ENCODE data around the gene HOXC5.

The HOXC5 gene

DNA sequence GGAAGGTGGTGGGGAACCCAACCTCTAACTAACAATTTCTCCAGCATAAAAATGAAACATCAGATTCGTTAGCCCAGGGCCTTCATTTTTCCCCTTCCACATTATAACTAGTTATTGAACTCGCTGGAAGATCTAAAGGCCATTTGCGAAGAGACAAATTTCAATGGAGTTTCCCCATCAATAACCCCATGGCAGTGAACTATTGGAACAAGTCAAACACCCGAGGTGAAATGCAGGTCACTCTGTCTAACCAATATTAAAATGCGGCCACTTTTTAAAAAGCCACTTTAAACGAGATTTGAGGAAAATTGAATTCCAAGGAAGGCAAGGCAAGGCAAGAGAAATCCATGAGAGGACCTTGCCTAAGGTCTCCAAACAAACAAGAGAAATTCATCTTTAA is 16.3 kb downstream of the HOXC5 start:
- no peak for DNase-seq

DNA sequence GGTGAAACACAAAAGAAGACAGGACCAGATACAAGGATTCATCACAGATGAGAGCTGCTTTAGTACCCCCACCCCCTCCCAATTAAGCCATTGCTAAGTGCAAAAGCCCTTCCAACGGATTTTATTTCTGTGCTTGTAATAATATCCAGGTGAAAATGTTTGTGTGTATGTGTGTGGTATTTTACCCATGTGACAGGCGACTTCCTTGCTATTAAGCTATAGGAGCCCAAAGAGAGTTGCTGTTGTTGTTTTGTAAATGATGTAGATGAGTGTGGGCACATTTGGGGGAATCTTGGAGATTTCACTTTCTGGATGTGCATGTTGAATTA is 17.6 kb downstream of the HOXC5 start:
- no peak for DNase-seq

DNA sequence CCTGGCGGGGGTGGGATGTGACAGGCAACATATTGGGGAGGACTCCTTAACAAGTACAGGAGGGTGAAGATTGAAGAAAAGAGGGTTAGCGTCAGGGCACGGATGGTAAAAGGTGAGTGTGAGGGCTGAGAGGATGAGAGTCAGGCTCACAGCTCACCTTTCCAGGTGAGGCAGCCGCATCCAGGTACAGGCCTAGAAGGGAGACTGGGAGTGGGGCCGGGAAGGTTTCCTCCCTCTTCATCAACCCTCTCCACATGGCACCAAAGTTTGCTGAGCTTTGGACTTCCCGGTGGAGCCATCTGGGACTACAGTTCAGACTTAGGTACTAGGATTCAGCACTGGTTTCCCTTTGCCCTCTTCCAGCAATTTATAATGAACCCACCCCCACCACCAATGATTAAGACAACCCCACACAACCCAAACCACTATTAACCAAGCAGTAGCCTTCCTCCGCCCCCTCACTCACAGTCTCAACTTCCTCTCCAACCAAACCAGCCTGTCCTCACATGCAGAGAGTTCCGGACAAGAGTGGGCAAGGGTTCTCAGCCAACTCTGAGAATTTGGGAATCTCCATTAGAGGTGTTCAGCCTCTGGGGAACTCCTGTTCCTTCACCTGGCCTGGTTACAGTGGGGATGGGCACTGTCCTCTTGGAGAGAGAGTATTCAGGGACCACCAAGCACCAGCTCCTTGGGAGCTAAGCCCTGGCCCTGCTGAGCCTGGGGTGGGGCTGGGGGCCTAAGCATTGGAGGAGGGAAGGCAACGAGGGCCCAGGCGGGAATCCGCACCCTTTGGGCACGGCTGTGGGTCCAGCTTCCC is 18.4 kb downstream of the HOXC5 start:
- DNase-seq, result no peak

DNA sequence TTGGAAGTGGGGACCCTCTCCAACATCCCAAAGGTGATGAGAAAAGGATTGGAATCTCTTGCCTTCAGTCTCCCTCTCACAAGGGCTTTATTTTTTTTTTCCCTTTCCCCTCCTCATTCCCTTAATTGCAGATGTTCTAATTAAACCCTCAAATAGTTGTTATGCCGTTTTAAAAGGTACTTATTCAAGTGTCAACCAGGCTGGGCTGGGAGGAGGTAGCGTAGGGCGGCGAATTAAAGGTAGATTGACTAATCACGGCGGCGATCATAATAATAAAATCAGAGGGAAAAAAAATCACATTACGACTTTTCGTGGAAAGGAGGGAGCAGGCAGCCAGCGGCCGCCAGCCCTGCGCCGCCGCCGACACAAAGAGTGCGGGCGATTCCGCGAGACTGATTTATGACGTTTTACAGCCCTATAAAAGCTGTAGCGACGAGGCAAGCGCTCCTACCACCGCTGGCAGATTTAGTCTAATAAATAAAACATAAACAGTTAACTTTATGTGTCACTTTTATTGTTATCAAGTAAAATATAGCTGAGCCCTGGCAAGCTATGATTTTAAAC is 19.1 kb downstream of the HOXC5 start:
- DNase-seq, result no peak

DNA sequence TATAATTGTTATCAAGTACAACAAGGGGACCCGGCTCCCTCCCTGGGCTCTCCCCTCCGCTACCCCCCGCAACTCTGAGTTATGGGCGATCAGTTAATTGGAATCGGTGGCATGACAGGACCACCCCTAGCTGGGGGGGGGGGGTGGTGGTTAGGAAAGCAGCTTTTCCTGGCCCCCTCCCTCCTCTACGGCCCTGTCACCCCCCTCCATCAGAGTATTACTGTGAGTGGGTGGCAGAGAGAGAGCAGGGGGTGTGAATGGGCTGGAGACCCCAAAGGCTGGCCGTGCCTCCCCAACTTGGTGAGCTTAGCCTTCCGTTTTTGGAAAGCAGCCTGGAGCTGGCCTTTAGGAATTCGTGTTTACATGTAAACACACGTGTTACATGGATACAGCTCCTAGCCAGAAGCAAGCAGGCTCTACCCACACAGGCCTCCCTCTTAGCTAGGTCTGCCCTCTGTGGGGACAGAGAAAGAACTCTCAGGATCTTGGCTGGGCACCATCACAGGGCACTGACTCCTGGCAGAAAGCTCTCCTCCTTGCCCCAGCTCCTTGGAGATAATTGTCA is 19.7 kb downstream of the HOXC5 start:
- DNase-seq, result no peak

DNA sequence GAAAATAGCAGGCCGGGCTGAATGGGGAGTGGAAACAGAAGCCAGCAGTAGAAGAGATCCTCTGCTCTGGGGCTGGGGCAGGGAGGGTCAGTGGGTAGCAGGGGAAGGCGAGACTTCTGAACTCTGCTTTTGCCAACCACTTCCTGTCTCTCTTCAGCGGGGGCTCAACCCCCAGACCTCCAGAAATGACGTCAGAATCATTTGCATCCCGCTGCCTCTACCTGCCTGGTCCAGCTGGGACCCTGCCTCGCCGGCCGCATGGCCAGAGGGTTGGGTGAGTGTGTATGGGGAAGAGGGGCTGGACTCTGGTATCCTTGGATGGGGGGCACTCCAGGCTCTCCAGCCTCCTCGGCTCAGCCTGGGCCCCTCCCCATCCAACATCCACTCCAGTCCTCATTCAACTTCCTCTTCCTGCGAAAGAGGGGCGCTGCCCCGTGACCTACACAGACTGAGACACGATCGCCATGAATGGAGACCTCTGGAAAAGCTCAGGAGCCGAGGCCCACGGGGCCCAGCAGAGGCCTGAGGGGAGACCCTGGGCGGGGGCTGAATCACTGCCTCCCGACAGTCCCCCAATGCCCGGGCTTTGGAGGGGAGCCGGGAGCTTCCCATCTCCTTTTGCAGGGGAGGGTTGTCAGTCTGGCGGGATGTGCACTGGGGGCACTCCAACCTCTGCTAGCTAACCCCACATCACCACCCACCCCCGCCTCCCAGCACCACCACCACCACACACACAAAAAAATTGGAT is 20.3 kb downstream of the HOXC5 start:
- DNase-seq, result no peak

DNA sequence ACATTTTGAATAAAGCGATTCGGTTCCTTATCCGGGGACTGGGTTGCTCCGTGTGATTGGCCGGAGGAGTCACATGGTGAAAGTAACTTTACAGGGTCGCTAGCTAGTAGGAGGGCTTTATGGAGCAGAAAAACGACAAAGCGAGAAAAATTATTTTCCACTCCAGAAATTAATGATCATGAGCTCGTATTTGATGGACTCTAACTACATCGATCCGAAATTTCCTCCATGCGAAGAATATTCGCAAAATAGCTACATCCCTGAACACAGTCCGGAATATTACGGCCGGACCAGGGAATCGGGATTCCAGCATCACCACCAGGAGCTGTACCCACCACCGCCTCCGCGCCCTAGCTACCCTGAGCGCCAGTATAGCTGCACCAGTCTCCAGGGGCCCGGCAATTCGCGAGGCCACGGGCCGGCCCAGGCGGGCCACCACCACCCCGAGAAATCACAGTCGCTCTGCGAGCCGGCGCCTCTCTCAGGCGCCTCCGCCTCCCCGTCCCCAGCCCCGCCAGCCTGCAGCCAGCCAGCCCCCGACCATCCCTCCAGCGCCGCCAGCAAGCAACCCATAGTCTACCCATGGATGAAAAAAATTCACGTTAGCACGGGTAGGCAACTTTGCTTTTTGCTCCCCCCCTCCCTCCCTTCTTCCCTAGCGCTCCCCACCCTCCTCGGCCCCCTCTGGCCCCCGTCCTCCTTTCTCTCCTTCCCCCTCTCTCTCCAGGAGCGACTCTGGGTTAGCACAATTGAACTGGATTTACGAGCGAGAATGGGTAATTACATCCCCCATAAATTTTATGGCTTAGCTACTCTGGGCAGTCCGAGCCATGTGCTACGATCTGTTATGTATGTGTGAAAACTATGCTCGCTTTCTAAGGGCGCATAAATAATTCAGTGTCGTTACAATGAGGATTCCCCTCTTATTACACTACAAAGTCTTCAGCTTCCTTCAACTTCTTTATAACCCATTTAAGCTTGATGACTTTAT is 21.2 kb downstream of the HOXC5 start, which contains the start of gene HOXC4:
Gene HOXC4 (plus strand): TSS at position 85 of the 991 bp plus-strand sequence. CDS start 88 bp downstream, at position 173.
- DNase-seq, result no peak

DNA sequence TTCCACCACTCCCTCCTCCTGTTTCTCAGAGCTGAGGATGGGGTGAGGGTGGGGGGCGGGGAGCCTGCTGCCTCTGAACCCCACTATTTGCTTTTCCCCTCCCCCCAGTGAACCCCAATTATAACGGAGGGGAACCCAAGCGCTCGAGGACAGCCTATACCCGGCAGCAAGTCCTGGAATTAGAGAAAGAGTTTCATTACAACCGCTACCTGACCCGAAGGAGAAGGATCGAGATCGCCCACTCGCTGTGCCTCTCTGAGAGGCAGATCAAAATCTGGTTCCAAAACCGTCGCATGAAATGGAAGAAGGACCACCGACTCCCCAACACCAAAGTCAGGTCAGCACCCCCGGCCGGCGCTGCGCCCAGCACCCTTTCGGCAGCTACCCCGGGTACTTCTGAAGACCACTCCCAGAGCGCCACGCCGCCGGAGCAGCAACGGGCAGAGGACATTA is 21.9 kb downstream of the HOXC5 start:
- no peak for DNase-seq

DNA sequence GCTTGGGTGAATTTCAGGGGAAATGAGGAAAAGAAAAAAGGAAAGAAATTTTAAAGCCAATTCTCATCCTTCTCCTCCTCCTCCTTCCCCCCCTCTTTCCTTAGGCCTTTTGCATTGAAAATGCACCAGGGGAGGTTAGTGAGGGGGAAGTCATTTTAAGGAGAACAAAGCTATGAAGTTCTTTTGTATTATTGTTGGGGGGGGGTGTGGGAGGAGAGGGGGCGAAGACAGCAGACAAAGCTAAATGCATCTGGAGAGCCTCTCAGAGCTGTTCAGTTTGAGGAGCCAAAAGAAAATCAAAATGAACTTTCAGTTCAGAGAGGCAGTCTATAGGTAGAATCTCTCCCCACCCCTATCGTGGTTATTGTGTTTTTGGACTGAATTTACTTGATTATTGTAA is 22.7 kb downstream of the HOXC5 start:
- DNase-seq, result no peak

DNA sequence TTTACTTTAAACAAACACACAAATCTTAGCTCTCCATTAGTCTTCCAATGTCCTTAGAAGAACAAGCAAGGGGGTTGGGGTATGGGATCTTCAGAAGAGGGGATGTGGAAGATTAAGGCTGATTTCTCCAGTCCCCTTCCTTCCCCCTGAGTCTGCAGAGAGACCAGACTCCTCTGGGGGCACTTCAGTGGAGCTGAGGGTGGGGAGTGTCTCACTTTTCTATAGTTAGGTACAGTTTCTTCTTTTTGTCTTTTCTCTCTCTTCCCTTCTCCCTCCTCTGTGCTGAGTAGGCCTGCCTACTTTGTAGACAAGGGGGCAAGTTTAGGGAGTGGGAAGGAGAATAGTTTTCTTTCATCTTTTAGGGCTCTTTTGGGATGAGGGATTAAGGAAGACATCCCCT is 23.3 kb downstream of the HOXC5 start:
- DNase-seq, result no peak

DNA sequence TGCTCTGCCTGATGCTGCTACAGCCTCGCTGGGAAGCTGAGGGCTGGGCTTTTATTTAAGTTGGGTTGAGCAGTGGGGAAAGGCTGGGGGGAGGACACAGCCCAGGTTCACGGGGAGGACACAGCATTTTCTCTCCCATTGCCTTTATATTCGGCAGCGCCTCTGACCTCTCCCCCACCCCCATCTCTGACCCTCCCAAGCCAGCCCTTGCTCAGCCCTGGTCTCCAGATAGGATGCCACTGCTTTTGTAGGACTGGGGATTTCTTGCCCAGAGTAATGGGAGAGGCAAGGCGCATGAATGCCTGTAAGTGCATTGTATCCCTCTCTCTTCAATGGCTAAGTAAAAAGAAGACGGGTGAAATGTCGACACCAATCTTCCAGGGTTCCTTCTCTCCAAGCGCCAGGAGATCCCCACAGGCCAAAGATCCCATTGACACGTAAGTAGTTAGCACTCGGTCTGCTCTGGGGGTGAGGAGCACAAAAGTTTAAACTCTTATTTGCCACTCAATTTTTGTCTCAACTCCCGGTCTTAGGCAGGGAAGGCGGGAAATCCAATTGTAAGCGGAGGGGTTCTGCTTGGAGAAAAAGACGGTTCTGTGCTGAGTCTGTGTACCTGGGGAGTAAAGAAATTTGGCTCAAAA is 25.4 kb downstream of the HOXC5 start:
- no peak for DNase-seq

DNA sequence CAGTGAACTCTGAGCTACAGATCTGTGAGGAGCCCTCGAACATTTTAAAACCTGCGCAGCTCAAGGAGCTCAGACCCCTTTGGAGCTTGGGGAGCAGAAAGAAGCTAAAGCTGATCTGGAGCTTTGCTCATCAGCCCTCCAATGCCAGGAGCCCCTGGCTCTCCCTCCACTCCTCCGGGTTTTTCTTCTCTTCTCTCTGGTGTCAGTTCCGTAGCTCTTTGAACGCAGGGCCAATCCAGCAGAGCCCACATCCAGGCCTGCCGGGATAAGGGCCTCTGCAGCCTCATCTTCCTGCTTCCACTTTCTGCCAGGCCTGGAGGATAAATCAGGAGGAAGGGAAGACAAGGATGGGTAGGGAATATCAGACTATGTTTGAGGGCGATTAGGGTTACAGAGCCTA is 26.8 kb downstream of the HOXC5 start:
- no peak for DNase-seq

DNA sequence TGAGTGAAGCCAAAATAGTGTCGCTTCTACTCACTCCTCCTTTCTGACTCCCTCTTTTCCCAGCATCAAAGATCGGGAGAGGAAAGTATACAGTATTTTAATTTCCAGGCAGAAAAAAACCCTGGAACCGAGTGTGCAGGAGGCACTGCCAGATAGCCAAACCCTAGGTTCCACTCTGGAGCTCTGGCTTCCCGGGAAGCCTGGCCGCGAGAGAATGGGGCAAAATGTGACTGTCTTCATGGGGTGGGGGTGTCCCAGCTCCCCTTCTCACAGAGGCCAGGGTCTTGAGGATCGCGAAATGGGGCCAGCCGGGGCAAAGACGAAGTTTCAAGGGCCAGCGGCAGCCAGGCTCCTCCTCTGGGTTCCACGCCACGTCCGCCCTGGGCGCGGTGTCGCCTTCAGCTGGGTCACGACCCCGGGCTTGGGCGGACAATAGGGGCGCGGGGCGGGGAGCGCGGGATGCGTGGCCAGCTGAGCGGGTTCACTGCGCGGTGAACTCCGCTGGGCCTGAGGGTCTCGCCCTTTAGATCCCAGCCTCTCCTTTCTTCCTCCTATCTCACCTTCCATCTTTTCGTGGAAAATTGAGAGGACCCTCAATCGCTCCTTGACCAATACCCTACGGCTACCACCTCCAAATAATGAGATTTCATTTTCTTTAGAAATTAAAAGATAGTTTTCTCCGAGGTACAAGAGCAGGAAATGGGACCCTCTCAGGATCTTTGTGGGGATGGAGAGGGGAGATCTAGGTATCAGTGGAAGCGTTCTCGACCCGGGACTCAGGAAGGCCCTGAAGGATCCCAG is 27.5 kb downstream of the HOXC5 start:
- no peak for DNase-seq

DNA sequence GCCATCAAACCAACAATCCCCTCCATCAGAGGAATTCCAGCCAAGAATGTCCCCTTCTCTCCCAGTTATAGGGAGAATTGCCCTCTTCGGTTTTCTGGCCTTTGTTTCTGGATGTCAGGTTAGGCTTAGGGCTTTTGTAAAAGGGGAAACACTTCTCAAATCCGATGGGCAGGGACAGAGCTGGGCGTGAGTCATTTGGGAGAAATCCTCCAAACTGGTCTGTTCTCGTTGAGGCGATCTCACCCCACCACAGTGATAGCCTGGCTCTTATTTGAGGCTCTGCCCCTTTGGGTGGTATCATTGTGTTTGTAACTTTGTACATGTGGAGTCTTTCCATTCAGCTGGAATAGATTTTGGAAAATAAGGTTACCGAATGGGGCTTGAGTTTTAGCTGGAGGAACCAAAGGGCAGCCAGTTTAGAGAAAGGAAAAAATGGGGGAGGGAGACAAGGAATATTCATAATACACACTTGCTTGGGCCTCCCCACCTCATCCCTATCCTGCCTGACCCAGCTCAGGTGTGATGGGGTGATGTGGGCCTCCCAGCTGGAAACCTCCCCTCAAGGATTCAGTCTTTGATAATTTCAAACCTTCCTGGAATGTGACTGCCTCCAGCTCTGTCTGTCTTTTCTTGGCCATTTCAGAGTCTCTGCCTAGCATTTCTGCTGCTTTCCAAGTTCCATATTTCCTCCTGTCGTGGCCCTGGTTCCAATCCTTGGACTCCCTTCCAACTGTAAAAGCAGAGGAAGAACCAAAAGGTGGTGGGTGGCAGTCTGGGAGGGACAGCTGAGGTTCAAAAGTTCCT is 28.3 kb downstream of the HOXC5 start:
- DNase-seq, result no peak

DNA sequence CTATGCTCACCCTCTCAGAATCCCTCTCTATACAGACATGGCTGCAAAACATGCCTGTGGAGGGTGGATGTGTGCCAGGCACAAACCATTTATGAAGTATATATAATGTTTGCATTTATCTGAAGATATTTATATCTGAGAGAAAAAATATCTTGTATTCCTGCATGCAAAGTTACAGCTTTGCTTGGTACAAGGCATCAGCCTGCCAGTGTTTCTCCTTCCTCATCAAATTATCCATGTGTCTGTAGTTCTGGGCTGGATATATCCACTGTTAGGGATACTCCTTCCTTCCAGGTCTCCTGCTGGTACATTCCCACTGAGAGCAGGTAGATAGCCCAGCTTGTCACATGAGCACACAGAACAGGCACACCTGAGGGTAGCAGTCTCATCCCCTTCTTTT is 32.8 kb downstream of the HOXC5 start:
- DNase-seq, result no peak

DNA sequence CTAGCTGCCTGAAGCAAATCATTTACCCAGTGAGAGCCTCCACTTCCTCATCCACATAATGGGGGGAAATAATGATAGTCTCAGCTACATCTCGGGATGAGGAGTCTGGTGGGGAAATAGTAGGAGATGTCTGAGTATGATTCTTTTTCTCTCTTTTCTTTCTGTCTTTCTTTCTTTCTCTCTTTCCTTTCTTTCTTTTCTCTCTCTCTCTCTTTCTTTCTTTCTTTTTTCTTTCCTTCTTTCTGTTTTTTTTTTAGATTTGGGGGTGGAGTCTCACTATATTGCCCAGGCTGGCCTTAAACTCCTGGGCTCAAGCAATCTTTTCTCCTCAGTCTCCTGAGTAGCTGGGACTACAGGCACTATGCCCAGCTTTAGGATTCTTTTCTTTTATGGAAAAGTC is 33.6 kb downstream of the HOXC5 start:
- DNase-seq, result no peak

DNA sequence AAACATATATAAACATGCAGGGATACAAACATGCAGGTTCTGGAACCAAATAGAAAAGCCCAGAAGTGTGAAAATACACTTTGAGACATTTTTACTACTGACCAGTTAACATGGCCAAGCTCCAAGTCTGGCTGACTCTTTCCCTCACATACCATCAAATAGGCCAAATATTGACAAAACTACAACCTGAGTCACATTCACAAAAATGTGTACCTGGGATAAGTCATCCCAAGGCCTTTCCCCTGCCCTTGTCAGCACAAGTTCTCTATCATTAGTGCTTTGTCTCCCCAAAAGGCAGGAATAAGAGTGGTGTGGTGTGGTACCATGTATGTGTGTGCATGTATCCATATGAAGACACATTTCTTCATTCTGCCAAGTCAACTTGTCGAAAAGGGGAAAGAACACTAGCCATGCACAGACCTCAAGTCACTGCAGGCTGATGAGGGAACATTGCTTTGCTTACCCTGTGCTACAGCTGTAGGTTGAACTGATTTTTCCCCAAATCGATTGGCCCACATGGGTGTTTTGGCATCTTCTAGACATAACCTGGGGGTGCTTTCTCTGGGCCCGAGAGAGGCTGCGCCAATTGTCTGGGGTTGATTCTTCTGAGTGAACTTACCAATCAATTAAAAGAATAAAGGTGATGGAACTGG is 35.7 kb downstream of the HOXC5 start:
- DNase-seq, result no peak

DNA sequence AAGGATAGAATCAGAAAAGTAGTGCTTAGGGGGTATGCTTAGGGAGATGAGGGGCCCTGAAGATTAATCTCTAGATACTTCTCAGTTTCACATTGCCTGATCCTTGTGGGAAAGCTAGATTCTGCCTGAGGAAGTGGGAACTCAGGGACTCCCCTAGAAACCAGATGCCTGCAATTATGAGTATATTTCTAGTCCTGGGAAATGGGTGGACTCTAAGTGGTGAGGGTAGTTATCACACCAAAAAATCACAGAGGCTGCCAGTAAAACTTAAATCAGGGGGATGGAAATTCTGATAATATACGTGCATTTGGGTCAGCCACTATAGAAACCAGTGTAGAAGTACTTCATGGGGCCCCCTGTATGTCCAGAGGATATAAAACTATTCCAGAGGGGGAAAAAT is 39.1 kb downstream of the HOXC5 start:
- no peak for DNase-seq

DNA sequence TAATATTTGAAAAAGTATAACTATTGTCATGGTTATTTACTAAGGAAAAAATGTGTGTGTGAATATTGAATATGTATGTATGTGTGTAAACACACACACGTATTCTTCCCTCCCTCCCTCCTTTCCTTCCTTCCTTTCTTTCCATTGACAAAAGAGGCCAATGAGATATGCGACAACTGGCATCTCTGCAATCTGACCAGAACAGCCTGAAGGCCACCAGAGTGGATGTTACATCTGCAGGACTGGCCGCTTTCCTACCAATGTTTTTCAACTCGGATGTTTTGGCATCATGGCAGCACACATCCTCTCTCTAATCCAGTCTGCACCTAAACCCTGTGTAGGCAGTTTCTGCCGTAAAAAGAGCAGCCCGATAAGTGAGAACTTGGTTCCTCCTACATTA is 41.5 kb downstream of the HOXC5 start:
- no peak for DNase-seq

DNA sequence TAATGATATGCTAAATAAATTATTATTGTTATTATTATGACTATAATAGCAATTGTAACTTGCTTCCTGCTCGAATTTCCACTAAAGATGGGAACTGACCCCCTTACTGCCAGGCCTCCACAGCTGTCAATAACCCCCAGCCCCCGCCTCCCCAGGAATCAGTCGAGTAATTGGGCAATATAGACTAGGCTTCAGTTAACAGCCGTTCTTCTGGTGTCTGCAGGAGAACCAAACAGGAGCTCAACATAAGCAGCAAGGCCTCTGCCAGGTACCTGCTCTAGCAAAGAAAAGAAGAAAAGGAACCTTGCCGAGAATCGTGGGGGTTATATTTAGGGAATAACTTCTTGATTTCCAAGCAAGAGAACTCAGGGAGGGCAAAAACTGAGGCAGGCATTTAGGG is 42.6 kb downstream of the HOXC5 start:
- no peak for DNase-seq
